K562 (cell line): ENCODE measurements around the gene MICOS13. TPM values are rescaled to one million over a fixed set of nuclear protein-coding genes. Genes with fewer than 3 reads are reported as not detected.

ENCODE experiments used
- CBX2 ChIP-seq: fragments of 200-600 bp; sonication (generic); IDR thresholded peaks from one replicate; pipeline ENCODE4 v1.6.1; 2012; ENCODE audit warnings: mild to moderate bottlenecking, low read length, inconsistent platforms; ENCODE audit not compliant: insufficient read depth, poor library complexity, severe bottlenecking
- CHD1 ChIP-seq: fragments of 200-600 bp; sonication (generic); IDR thresholded peaks from one replicate; pipeline ENCODE4 v1.6.1; 2012; ENCODE audit warnings: mild to moderate bottlenecking, moderate library complexity, low read length, inconsistent platforms
- E2F3 ChIP-seq: fragments of 250-450 bp; sonication (Bioruptor Pico); IDR thresholded peaks from 2 replicates; pipeline ENCODE4 v1.4.0; 2020; ENCODE audit warnings: mild to moderate bottlenecking
- FOS ChIP-seq: IDR thresholded peaks from 3 replicates; pipeline ENCODE4 v1.6.1; 2011; ENCODE audit not compliant: insufficient read length; ENCODE audit errors: extremely low read depth
- HOXB6 ChIP-seq: fragments of 250-450 bp; sonication (Bioruptor Pico); IDR thresholded peaks from 2 replicates; pipeline ENCODE4 v1.5.1; 2022; ENCODE audit warnings: mild to moderate bottlenecking, borderline replicate concordance
- KAT8 ChIP-seq: fragments of 450-650 bp; IDR thresholded peaks from 2 replicates; pipeline ENCODE4 v1.6.1; 2016; ENCODE audit warnings: low read depth, mild to moderate bottlenecking
- KLF10 ChIP-seq: fragments of 250-450 bp; sonication (Bioruptor Pico); IDR thresholded peaks from 2 replicates; pipeline ENCODE4 v1.6.1; 2021; ENCODE audit warnings: matching md5 sums
- MAX ChIP-seq: sonication (generic); formaldehyde crosslinking; IDR thresholded peaks from 2 replicates; pipeline ENCODE4 v1.9.0; 2022; ENCODE audit warnings: mild to moderate bottlenecking, missing genetic modification reagents
- MTA1 ChIP-seq: fragments of 450-650 bp; IDR thresholded peaks from 2 replicates; pipeline ENCODE4 v1.6.1; 2017; ENCODE audit warnings: borderline replicate concordance
- PCBP2 ChIP-seq: fragments of 200-400 bp; formaldehyde crosslinking; IDR thresholded peaks from 2 replicates; pipeline ENCODE4 v1.6.1; 2018; ENCODE audit warnings: low read length, low read depth, mild to moderate bottlenecking, moderate library complexity; ENCODE audit not compliant: poor library complexity, severe bottlenecking
- PYGO2 ChIP-seq: fragments of 450-650 bp; IDR thresholded peaks from 2 replicates; pipeline ENCODE4 v1.6.1; 2016; ENCODE audit warnings: mild to moderate bottlenecking, missing genetic modification characterization, moderate library complexity, missing compliant biosample characterization
- ZBTB1 ChIP-seq: sonication (generic); formaldehyde crosslinking; IDR thresholded peaks from 2 replicates; pipeline ENCODE4 v1.8.1; 2023; ENCODE audit warnings: missing genetic modification reagents, low read depth, mild to moderate bottlenecking, borderline replicate concordance
- ZNF644 ChIP-seq: fragments of 200-800 bp; sonication (Bioruptor generic); IDR thresholded peaks from 2 replicates; pipeline ENCODE4 v1.6.1; 2016; ENCODE audit warnings: low read depth, missing genetic modification characterization, missing compliant biosample characterization
- polyA plus RNA-seq, 8 experiments: library from polyadenylated mRNA; depleted of rRNA in 4 of 8; stranded (reverse) in 5 of 8; unstranded in 3 of 8; fragments of >200 nt; fragmentation: Nextera tagmentation in 2 of 8; fragmentation: Illumina TruSeq in 1 of 8; extraction: Ambion mirVana in 2 of 8; extraction: Trizol in 1 of 8; gene quantifications; 2 replicates each; pipeline versions ENCODE4 v1.2.1 to v1.2.3, GENCODE V29; 2011 to 2014; ENCODE audit warnings: inconsistent platforms in 1 of 8, missing spikeins in 1 of 8
- total RNA-seq, 7 experiments: library from RNA; depleted of rRNA in 6 of 7; stranded (reverse); fragments of >200 nt in 6 of 7; fragmentation: Illumina TruSeq in 2 of 7; extraction: Trizol in 2 of 7; gene quantifications; 2 replicates each; pipeline versions ENCODE4 v1.2.1 to v1.2.3, GENCODE V29; 2011 to 2021; ENCODE audit warnings: low replicate concordance in 1 of 7
- TF ChIP-seq, protein P1 (sequence below): fragments of 250-450 bp; sonication (Bioruptor Pico); IDR thresholded peaks from 2 replicates; pipeline ENCODE4 v1.5.0; 2020; ENCODE audit warnings: mild to moderate bottlenecking, borderline replicate concordance
- TF ChIP-seq, protein P2 (sequence below): sonication (generic); formaldehyde crosslinking; IDR thresholded peaks from 2 replicates; pipeline ENCODE4 v1.8.0; 2023; ENCODE audit warnings: missing genetic modification reagents, mild to moderate bottlenecking, borderline replicate concordance

MICOS13 gene
- total and polyA plus RNA-seq, 9 of the 15 experiments (the other 6 are each of a cell fraction or from before 2014, with no cell fraction given): 15.5 to 220 (median 49.4) TPM

DNA sequence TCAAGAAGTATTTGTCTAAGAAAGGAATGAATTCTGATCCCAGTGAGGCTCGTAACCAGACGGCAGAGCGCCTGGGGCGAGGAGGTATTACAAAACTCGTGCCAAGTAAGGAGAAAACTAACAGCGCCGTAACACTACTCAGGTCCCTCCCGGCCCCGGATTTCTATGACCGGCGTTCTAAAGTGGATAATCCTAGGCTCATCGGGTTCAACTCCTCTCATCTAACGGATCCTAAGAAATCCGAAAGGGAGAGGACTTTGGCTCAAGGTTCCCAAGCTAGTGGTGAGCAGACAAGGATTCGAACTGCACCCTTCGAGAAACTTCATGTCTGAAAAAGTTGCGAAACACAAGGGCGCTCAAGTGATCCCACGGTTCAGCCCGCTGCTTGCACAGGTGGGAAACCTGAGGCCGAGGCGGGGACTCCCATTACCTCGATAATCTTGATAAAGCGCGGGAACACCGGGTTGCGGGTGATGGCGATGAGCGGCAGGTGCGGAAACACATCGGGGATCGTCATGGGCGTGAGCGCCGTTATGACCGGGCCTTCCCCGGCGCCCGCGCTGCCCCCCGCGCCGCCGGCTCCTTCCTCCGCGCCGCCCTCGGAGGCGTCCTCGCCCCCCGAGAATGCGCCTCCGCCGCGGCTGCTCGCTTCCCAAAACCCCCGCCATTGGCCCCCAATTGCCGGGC lies 39.1 kb upstream of the MICOS13 start (continued):
- TF ChIP-seq, protein P1, sequence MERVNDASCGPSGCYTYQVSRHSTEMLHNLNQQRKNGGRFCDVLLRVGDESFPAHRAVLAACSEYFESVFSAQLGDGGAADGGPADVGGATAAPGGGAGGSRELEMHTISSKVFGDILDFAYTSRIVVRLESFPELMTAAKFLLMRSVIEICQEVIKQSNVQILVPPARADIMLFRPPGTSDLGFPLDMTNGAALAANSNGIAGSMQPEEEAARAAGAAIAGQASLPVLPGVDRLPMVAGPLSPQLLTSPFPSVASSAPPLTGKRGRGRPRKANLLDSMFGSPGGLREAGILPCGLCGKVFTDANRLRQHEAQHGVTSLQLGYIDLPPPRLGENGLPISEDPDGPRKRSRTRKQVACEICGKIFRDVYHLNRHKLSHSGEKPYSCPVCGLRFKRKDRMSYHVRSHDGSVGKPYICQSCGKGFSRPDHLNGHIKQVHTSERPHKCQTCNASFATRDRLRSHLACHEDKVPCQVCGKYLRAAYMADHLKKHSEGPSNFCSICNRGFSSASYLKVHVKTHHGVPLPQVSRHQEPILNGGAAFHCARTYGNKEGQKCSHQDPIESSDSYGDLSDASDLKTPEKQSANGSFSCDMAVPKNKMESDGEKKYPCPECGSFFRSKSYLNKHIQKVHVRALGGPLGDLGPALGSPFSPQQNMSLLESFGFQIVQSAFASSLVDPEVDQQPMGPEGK (CRISPR knock-in tag): no peak
- peak; percentile 22 for TF ChIP-seq CHD1
- TF ChIP-seq PCBP2: no peak
- no peak for TF ChIP-seq PYGO2 (tag)
- no peak for TF ChIP-seq CBX2
- 0 out of 2 replicates have a peak, but pooled peaks have one; percentile 9 for TF ChIP-seq ZBTB1 (CRISPR knock-in tag)
- TF ChIP-seq ZNF644 (tag): no peak
- no peak for TF ChIP-seq MTA1
- TF ChIP-seq, protein P2, sequence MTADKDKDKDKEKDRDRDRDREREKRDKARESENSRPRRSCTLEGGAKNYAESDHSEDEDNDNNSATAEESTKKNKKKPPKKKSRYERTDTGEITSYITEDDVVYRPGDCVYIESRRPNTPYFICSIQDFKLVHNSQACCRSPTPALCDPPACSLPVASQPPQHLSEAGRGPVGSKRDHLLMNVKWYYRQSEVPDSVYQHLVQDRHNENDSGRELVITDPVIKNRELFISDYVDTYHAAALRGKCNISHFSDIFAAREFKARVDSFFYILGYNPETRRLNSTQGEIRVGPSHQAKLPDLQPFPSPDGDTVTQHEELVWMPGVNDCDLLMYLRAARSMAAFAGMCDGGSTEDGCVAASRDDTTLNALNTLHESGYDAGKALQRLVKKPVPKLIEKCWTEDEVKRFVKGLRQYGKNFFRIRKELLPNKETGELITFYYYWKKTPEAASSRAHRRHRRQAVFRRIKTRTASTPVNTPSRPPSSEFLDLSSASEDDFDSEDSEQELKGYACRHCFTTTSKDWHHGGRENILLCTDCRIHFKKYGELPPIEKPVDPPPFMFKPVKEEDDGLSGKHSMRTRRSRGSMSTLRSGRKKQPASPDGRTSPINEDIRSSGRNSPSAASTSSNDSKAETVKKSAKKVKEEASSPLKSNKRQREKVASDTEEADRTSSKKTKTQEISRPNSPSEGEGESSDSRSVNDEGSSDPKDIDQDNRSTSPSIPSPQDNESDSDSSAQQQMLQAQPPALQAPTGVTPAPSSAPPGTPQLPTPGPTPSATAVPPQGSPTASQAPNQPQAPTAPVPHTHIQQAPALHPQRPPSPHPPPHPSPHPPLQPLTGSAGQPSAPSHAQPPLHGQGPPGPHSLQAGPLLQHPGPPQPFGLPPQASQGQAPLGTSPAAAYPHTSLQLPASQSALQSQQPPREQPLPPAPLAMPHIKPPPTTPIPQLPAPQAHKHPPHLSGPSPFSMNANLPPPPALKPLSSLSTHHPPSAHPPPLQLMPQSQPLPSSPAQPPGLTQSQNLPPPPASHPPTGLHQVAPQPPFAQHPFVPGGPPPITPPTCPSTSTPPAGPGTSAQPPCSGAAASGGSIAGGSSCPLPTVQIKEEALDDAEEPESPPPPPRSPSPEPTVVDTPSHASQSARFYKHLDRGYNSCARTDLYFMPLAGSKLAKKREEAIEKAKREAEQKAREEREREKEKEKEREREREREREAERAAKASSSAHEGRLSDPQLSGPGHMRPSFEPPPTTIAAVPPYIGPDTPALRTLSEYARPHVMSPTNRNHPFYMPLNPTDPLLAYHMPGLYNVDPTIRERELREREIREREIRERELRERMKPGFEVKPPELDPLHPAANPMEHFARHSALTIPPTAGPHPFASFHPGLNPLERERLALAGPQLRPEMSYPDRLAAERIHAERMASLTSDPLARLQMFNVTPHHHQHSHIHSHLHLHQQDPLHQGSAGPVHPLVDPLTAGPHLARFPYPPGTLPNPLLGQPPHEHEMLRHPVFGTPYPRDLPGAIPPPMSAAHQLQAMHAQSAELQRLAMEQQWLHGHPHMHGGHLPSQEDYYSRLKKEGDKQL (CRISPR knock-in tag): no peak
- TF ChIP-seq FOS: no peak
- TF ChIP-seq KAT8: no peak
- TF ChIP-seq KLF10 (CRISPR knock-in tag): no peak
- TF ChIP-seq MAX: no peak
- no peak for TF ChIP-seq E2F3 (CRISPR knock-in tag)
- no peak for TF ChIP-seq HOXB6 (CRISPR knock-in tag)
